ENCODE data around the gene POLR2J. TPM values are rescaled to one million over a fixed set of nuclear protein-coding genes. Genes with fewer than 3 reads are reported as not detected.
"Not testable (repeated sequence)": the region's sequence is repeated elsewhere in the genome, so short reads cannot be mapped to it uniquely, and the experiment has no call there.

The POLR2J gene
- total RNA-seq, 2 donors from 2014 or later, result 35.6 to 37.9 TPM

- peak in 1 of 3 donors; percentile 4 for DNase-seq
- not testable (repeated sequence) for H3K4me3 Mint-ChIP-seq; H3K4me1 Mint-ChIP-seq; ATAC-seq; H3K9me3 ChIP-seq (ENCODE audit: control insufficient read depth, low read length, poor library complexity, severe bottlenecking); H3K27ac Mint-ChIP-seq; H3K36me3 Mint-ChIP-seq (ENCODE audit: low read depth); H3K27me3 Mint-ChIP-seq
Measured at GRCh38 chr7:102479982-102480637, 1.4 kb upstream of the POLR2J start.

- peak; percentile 10 for ATAC-seq
- H3K9me3 ChIP-seq (ENCODE audit: control insufficient read depth, low read length, poor library complexity, severe bottlenecking); H3K36me3 Mint-ChIP-seq (ENCODE audit: low read depth); H3K4me3 Mint-ChIP-seq; H3K27ac Mint-ChIP-seq; DNase-seq; H3K4me1 Mint-ChIP-seq; H3K27me3 Mint-ChIP-seq: not testable (repeated sequence)
Measured at GRCh38 chr7:102479209-102479584, 475 bp upstream of the POLR2J start.

DNA sequence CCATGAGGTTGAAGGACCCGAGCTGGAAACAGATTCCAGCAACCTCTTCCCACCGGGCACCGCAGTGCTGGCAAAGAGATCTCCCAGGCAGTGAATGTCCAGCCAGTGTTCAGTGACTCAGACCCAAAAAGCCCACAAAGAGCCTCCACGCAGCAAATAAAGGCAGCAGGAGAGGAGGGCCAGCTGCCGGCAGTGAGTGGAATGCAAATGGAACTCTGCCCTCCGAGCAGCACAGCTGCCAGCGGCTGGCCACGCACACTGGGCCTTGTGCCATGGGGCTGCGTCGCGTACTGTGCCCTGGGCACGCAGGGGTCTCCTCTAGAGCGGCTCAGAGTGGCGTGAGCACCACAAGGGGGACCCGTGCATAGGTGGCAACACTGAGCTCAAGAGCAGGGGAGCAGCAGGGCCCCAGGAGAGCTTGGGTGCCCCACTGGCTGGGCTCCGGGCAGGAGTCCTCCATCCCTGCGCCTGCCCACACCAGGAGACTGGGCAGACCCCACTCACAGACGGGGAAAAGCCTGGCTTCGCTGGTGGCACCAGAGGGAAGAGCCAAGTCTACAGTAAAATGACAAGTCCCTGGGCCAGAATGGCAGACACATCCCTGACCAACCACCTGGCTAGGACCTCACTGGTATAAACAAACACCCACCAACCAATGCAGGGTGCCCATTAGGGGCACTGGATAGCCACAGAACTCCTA lies 3.8 kb downstream of the POLR2J start:
- not testable (repeated sequence) for H3K27me3 Mint-ChIP-seq; H3K4me1 Mint-ChIP-seq; DNase-seq; H3K9me3 ChIP-seq (ENCODE audit: control insufficient read depth, low read length, poor library complexity, severe bottlenecking); H3K27ac Mint-ChIP-seq; H3K36me3 Mint-ChIP-seq (ENCODE audit: low read depth); ATAC-seq; H3K4me3 Mint-ChIP-seq

DNA sequence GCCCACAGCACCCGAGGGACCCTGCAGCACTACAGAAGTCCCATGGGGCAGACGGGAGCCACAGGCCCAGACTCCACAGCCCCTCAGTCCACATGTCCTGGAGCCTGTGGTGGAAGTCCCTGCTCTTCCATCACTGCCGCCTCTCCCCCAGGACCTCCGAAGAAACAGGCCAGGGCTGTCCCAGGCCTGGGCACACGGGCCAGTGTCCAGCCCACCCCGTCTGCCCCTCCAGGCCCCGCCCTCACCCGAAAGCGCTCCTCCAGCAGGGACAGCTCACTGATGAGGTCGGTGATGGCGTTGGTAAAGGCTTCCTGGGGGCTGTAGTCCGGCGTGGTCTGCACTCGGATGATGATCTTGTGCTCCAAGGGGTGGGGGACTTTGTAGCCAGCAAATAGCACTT lies 4.6 kb downstream of the POLR2J start:
- not testable (repeated sequence) for ATAC-seq; H3K36me3 Mint-ChIP-seq (ENCODE audit: low read depth); H3K9me3 ChIP-seq (ENCODE audit: control insufficient read depth, low read length, poor library complexity, severe bottlenecking); H3K27me3 Mint-ChIP-seq; H3K4me3 Mint-ChIP-seq; H3K4me1 Mint-ChIP-seq; DNase-seq; H3K27ac Mint-ChIP-seq

GRCh38 chr7:102473271-102473991 lies 5.3 kb downstream of the POLR2J start:
- no peaks in the 10 kb centered on the region for H3K36me3 Mint-ChIP-seq (ENCODE audit: low read depth)
- H3K27me3 Mint-ChIP-seq, result no peaks in the 10 kb centered on the region
- no peak overlapping the region for H3K4me3 Mint-ChIP-seq
- no peak overlapping the region for H3K27ac Mint-ChIP-seq
- no peak for DNase-seq
- no peak for ATAC-seq
- peaks cover 5% of the 10 kb centered on the region for H3K4me1 Mint-ChIP-seq
- no peaks in the 10 kb centered on the region for H3K9me3 ChIP-seq (ENCODE audit: control insufficient read depth, low read length, poor library complexity, severe bottlenecking)

- ATAC-seq (no peak), DNase-seq (no peak)
- Mint-ChIP-seq H3K36me3 (ENCODE audit: low read depth) (no peaks in the 10 kb centered on the region), H3K27ac (peak overlapping the region; percentile 32), H3K4me3 (no peak overlapping the region), H3K4me1 (peaks cover 5% of the 10 kb centered on the region), H3K27me3 (no peaks in the 10 kb centered on the region)
- H3K9me3 ChIP-seq (ENCODE audit: control insufficient read depth, low read length, poor library complexity, severe bottlenecking), result no peaks in the 10 kb centered on the region
Measured at GRCh38 chr7:102472126-102473041, 6.3 kb downstream of the POLR2J start.

- Mint-ChIP-seq H3K27ac (peak overlapping the region; percentile 32), H3K4me3 (no peak overlapping the region)
- DNase-seq, result no peak
Measured at GRCh38 chr7:102471791-102472125, 7.0 kb downstream of the POLR2J start.

DNA sequence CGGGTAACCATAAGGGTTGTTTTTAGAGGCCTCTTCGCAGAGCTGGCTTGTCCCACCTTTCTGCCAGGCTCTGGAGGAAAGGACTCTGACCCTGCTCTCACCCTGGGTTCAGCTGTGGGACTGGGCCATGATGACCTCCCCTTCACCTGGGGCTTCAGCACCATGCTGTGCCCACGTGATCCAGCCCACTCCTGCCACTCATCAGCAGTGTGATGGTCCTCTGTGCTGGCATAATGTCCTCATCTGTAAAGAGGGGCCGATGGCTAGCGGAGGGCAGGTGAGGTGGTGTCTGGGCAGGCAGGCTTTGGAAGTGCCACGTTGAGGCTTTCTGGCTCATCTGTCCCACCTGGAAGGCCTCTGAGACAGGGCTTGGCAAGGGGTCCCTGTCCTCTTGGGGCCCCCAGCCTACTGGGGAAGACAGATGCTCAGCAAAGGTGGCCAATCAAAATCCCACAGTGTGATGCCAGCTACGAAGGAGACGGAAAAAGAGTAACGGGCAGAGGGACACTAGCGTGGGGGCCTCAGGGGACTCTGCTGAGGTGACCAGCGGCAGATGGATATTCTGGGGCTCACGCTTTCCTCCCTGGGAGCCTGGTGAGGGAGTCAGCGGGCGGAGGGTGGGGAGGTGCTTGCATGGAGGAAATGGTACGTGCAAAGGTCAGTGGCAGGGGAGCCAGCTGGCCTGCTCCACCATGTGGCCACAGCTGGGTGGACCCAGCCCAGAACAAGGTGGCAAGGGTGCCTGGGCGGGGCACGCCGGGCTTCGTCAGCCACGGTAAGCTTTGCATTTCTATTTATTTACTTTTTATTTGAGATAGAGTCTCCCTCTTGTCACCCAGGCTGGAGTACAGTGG lies 8.5 kb downstream of the POLR2J start:
- ATAC-seq (no peak), DNase-seq (no peak)
- Mint-ChIP-seq H3K4me1 (peaks cover 11% of the 10 kb centered on the region), H3K27ac (no peak overlapping the region), H3K4me3 (no peak overlapping the region), H3K36me3 (ENCODE audit: low read depth) (no peaks in the 10 kb centered on the region), H3K27me3 (no peaks in the 10 kb centered on the region)
- no peaks in the 10 kb centered on the region for H3K9me3 ChIP-seq (ENCODE audit: control insufficient read depth, low read length, poor library complexity, severe bottlenecking)

More at GRCh38 chr7:102471791-102472125, 7.0 kb downstream of the POLR2J start:
- no peak for ATAC-seq
- Mint-ChIP-seq H3K4me1 (peaks cover 7% of the 10 kb centered on the region), H3K27me3 (no peaks in the 10 kb centered on the region), H3K36me3 (ENCODE audit: low read depth) (no peaks in the 10 kb centered on the region)
- H3K9me3 ChIP-seq (ENCODE audit: control insufficient read depth, low read length, poor library complexity, severe bottlenecking), result no peaks in the 10 kb centered on the region

DNA sequence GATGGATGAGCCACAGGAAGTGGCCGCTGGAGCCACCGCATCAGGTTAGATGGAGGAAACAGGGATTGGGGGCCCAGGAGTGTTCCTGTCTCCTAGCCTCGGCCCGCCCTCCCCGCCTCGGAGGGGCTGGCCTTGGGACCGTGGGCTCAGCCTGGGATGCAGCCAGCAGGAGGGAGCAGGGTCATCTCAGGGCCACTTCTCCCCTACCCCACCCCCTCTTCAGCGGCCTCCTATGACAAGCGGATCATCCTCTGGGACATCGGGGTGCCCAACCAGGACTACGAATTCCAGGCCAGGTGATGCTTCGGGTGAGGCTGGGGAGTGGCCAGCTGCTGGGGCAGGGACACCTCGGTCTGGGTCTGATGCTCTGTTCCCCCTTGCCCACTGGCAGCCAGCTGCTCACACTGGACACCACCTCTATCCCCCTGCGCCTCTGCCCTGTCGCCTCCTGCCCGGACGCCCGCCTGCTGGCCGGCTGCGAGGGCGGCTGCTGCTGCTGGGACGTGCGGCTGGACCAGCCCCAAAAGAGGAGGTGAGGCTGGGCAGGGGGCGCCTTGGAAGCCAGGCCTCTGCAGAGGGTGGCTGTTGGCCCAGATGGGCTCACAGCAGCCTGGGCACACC lies 9.3 kb downstream of the POLR2J start:
- ATAC-seq, result no peak
- no peaks in the 10 kb centered on the region for H3K9me3 ChIP-seq (ENCODE audit: control insufficient read depth, low read length, poor library complexity, severe bottlenecking)
- Mint-ChIP-seq H3K27me3 (no peaks in the 10 kb centered on the region), H3K4me3 (no peak overlapping the region), H3K36me3 (ENCODE audit: low read depth) (no peaks in the 10 kb centered on the region), H3K4me1 (peaks cover 11% of the 10 kb centered on the region), H3K27ac (no peak overlapping the region)
- no peak for DNase-seq

DNA sequence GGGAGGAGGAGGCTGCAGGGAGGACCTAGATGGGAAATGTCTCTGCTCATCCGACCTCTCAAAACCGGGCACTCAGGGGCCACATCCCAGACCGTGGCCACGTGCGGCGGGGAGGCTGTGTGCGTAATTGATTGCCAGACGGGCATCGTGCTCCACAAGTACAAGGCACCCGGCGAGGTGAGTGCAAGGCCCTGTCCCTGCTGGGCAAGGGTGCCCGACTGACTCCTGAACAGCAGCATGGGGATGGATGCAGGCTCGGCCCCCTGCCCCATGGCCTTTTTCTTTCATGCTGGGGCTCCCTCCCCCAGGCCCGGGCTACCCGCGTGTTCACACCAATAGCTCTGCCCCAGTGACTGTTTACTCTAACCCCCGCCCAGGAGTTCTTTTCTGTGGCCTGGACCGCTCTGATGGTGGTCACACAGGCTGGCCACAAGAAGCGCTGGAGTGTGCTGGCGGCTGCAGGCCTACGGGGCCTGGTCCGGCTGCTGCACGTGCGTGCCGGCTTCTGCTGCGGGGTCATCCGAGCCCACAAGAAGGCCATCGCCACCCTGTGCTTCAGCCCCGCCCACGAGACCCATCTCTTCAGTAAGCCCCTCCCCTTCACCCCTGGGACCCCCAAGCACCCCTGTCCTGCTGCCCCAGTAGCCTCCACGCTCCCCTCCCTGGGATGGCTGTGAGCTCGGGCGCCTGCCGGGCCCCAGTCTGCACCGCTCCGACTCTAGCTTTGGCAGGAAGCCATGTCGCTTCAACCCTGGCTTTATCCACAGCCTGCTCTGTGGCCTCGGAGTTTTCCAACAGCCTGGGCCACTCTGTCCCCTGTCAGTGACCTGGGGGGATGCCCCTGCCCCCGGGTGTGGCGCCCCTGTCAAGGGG lies 10.0 kb downstream of the POLR2J start:
- Mint-ChIP-seq H3K4me3 (peak overlapping the region; percentile 36), H3K36me3 (ENCODE audit: low read depth) (no peaks in the 10 kb centered on the region), H3K27ac (peak overlapping the region; percentile 61), H3K4me1 (peaks cover 16% of the 10 kb centered on the region), H3K27me3 (no peaks in the 10 kb centered on the region)
- DNase-seq (no peak), ATAC-seq (no peak)
- no peaks in the 10 kb centered on the region for H3K9me3 ChIP-seq (ENCODE audit: control insufficient read depth, low read length, poor library complexity, severe bottlenecking)

GRCh38 chr7:102467581-102468477 lies 10.9 kb downstream of the POLR2J start:
- DNase-seq (no peak), ATAC-seq (no peak)
- peak overlapping the region; percentile 61 for H3K27ac Mint-ChIP-seq
- H3K27me3 Mint-ChIP-seq, result no peaks in the 10 kb centered on the region
- H3K9me3 ChIP-seq (ENCODE audit: control insufficient read depth, low read length, poor library complexity, severe bottlenecking), result no peaks in the 10 kb centered on the region
- peaks cover 17% of the 10 kb centered on the region for H3K4me1 Mint-ChIP-seq
- H3K4me3 Mint-ChIP-seq, result no peak overlapping the region
- no peaks in the 10 kb centered on the region for H3K36me3 Mint-ChIP-seq (ENCODE audit: low read depth)
